ENCODE data around the gene ATAD5.
"Not testable (repeated sequence)": the region's sequence is repeated elsewhere in the genome, so short reads cannot be mapped to it uniquely, and the experiment has no call there.

ATAD5 gene

DNA sequence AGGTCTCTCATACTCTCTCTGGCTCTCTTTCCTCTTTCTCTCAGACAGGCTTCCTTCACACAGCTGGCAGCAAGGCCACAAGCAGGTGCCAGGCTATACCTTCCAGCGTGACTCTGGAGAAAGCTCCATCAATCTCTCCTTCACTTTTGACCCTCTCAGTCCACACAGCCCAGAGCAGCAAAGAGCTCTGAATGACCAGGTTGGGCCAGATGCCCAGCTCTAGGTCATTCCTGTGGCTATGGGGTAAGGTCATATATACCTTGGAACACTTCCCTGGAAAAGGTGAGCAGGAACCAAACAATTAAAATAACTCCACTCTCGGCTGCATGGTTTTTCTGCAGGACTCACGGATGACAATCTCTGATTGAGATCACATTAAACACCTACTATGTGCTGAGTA is 98.7 kb downstream of the ATAD5 start:
- Histone ChIP-seq H3K27ac (ENCODE audit: extremely low read depth, low read depth, low read length) (no peak overlapping the region), H3K9me3 (ENCODE audit: control insufficient read depth, insufficient read depth, low read depth, low read length) (no peaks in the 10 kb centered on the region), H3K4me1 (ENCODE audit: control insufficient read depth, insufficient read depth, low read length) (no peaks in the 10 kb centered on the region), H3K36me3 (ENCODE audit: control insufficient read depth in 2 of 2, insufficient read depth in 1 of 2, low read length in 2 of 2) (peaks cover 6 to 65% of the 10 kb centered on the region in 2 experiments), H3K4me3 (ENCODE audit: low read depth, low read length) (no peak overlapping the region)
- POLR2A ChIA-PET: no interaction called here
- TF ChIP-seq BCL11B (tag by site-specific recombination; IDR thresholded peaks at IDR 0.05; ENCODE audit: low read depth) (no peak), ZNF16 (tag by site-specific recombination; IDR thresholded peaks at IDR 0.05; ENCODE audit: low read depth) (no peak), GFI1B (tag by site-specific recombination; IDR thresholded peaks at IDR 0.05) (no peak), ZNF610 (tag by site-specific recombination; IDR thresholded peaks at IDR 0.05; ENCODE audit: borderline replicate concordance) (no peak), ZNF621 (tag by site-specific recombination; IDR thresholded peaks at IDR 0.05) (no peak), ZNF211 (tag by site-specific recombination; IDR thresholded peaks at IDR 0.05; ENCODE audit: low read depth) (no peak), SETDB1 (IDR thresholded peaks at IDR 0.05; ENCODE audit: insufficient read length, low read length) (no peak), ZNF433 (tag by site-specific recombination; IDR thresholded peaks at IDR 0.05; ENCODE audit: low read depth) (no peak), ZFHX2 (tag by site-specific recombination; conservative IDR thresholded peaks at IDR 0.05) (no peak)
- TF ChIP-seq, protein P1, sequence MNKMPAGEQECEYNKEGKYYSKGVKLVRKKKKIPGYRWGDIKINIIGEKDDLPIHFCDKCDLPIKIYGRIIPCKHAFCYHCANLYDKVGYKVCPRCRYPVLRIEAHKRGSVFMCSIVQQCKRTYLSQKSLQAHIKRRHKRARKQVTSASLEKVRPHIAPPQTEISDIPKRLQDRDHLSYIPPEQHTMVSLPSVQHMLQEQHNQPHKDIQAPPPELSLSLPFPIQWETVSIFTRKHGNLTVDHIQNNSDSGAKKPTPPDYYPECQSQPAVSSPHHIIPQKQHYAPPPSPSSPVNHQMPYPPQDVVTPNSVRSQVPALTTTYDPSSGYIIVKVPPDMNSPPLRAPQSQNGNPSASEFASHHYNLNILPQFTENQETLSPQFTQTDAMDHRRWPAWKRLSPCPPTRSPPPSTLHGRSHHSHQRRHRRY (tag by site-specific recombination; IDR thresholded peaks at IDR 0.05): no peak
- TF ChIP-seq, protein P2, sequence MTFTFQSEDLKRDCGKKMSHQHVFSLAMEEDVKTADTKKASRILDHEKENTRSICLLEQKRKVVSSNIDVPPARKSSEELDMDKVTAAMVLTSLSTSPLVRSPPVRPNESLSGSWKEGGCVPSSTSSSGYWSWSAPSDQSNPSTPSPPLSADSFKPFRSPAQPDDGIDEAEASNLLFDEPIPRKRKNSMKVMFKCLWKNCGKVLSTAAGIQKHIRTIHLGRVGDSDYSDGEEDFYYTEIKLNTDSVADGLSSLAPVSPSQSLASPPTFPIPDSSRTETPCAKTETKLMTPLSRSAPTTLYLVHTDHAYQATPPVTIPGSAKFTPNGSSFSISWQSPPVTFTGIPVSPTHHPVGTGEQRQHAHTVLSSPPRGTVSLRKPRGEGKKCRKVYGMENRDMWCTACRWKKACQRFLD (tag by site-specific recombination; IDR thresholded peaks at IDR 0.05): no peak
- TF ChIP-seq, protein P3, sequence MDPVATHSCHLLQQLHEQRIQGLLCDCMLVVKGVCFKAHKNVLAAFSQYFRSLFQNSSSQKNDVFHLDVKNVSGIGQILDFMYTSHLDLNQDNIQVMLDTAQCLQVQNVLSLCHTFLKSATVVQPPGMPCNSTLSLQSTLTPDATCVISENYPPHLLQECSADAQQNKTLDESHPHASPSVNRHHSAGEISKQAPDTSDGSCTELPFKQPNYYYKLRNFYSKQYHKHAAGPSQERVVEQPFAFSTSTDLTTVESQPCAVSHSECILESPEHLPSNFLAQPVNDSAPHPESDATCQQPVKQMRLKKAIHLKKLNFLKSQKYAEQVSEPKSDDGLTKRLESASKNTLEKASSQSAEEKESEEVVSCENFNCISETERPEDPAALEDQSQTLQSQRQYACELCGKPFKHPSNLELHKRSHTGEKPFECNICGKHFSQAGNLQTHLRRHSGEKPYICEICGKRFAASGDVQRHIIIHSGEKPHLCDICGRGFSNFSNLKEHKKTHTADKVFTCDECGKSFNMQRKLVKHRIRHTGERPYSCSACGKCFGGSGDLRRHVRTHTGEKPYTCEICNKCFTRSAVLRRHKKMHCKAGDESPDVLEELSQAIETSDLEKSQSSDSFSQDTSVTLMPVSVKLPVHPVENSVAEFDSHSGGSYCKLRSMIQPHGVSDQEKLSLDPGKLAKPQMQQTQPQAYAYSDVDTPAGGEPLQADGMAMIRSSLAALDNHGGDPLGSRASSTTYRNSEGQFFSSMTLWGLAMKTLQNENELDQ (tag by site-specific recombination; IDR thresholded peaks at IDR 0.05; ENCODE audit: low read depth): no peak
- CTCF ChIA-PET: interaction anchor here (0.6 kb wide), 1 partner anchor 10 kb away, joined by 3 read pairs; no protein-coding TSS in a partner anchor

DNA sequence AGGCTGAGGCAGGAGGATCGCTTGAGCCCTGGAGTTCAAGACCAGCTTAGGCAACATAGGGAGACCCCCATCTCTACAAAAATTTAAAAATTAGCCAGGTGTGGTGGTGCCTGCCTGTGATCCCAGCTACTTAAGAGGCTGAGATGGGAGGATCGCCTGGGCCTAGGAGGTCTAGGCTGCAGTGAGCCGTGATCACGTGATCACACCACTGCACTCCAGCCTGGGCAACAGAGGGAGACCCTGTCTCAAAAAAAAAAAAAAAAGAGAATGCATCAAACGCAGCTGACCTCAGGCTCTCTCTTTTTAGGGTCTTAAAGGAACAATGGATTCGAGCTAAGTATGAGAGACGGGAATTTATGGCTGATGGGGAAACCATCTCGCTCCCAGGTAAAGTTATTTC is 99.8 kb downstream of the ATAD5 start:
- POLR2A ChIA-PET: interaction anchor here (0.7 to 1.2 kb wide), 3 partner anchors 27 to 235 kb away, joined by 3 to 8 read pairs (median 5); no protein-coding TSS in a partner anchor
- H3K27ac ChIP-seq (ENCODE audit: extremely low read depth, low read depth, low read length); H3K4me3 ChIP-seq (ENCODE audit: low read depth, low read length); CTCF ChIA-PET; H3K9me3 ChIP-seq (ENCODE audit: control insufficient read depth, insufficient read depth, low read depth, low read length); H3K4me1 ChIP-seq (ENCODE audit: control insufficient read depth, insufficient read depth, low read length): not testable (repeated sequence)
- peaks cover 16 to 65% of the 10 kb centered on the region in 2 experiments for H3K36me3 ChIP-seq (ENCODE audit: control insufficient read depth in 2 of 2, insufficient read depth in 1 of 2, low read length in 2 of 2)

DNA sequence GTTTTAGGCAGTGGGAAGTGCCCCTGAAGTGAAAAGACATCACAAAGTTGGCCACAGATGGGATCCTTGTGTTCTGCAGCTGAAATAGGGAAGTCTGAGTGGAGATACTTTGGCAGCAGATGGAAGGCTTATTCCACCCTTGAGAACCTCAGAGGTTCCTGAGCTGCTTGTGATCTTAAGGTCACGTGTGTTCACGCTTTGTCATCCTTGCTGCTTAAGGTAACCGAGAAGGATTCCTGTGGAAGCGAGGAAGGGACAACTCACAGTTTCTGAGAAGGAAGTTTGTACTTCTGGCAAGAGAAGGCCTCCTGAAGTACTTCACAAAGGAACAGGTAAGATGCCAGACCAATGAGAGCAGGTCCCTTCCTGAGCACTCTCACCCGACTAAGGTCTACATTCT is 102.2 kb downstream of the ATAD5 start:
- Histone ChIP-seq H3K9me3 (ENCODE audit: control insufficient read depth, insufficient read depth, low read depth, low read length) (no peaks in the 10 kb centered on the region), H3K36me3 (ENCODE audit: control insufficient read depth in 2 of 2, insufficient read depth in 1 of 2, low read length in 2 of 2) (peaks cover 23 to 77% of the 10 kb centered on the region in 2 experiments), H3K4me1 (ENCODE audit: control insufficient read depth, insufficient read depth, low read length) (no peaks in the 10 kb centered on the region), H3K27ac (ENCODE audit: extremely low read depth, low read depth, low read length) (no peak overlapping the region), H3K4me3 (ENCODE audit: low read depth, low read length) (no peak overlapping the region)
- ChIA-PET CTCF (no interaction called here), POLR2A (interaction anchor here (0.8 kb wide), 1 partner anchor 37 kb away, joined by 3 read pairs; the partner anchor contains the start of gene RNF135)
- TF ChIP-seq ZNF514 (tag by site-specific recombination; IDR thresholded peaks at IDR 0.05) (no peak), ZNF585B (tag by site-specific recombination; IDR thresholded peaks at IDR 0.05) (no peak), ZNF155 (tag by site-specific recombination; IDR thresholded peaks at IDR 0.05) (no peak), ZBTB48 (tag by site-specific recombination; IDR thresholded peaks at IDR 0.05) (no peak), ZBTB17 (tag by site-specific recombination; IDR thresholded peaks at IDR 0.05) (no peak), ZNF530 (tag by site-specific recombination; IDR thresholded peaks at IDR 0.05; ENCODE audit: low read depth) (no peak), ZNF350 (tag by site-specific recombination; IDR thresholded peaks at IDR 0.05) (no peak)
- TF ChIP-seq, protein P4, sequence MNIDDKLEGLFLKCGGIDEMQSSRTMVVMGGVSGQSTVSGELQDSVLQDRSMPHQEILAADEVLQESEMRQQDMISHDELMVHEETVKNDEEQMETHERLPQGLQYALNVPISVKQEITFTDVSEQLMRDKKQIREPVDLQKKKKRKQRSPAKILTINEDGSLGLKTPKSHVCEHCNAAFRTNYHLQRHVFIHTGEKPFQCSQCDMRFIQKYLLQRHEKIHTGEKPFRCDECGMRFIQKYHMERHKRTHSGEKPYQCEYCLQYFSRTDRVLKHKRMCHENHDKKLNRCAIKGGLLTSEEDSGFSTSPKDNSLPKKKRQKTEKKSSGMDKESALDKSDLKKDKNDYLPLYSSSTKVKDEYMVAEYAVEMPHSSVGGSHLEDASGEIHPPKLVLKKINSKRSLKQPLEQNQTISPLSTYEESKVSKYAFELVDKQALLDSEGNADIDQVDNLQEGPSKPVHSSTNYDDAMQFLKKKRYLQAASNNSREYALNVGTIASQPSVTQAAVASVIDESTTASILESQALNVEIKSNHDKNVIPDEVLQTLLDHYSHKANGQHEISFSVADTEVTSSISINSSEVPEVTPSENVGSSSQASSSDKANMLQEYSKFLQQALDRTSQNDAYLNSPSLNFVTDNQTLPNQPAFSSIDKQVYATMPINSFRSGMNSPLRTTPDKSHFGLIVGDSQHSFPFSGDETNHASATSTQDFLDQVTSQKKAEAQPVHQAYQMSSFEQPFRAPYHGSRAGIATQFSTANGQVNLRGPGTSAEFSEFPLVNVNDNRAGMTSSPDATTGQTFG (tag by site-specific recombination; IDR thresholded peaks at IDR 0.05; ENCODE audit: borderline replicate concordance): no peak
- TF ChIP-seq, protein P5, sequence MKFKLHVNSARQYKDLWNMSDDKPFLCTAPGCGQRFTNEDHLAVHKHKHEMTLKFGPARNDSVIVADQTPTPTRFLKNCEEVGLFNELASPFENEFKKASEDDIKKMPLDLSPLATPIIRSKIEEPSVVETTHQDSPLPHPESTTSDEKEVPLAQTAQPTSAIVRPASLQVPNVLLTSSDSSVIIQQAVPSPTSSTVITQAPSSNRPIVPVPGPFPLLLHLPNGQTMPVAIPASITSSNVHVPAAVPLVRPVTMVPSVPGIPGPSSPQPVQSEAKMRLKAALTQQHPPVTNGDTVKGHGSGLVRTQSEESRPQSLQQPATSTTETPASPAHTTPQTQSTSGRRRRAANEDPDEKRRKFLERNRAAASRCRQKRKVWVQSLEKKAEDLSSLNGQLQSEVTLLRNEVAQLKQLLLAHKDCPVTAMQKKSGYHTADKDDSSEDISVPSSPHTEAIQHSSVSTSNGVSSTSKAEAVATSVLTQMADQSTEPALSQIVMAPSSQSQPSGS (tag by site-specific recombination; IDR thresholded peaks at IDR 0.05; ENCODE audit: low read depth): no peak
- TF ChIP-seq, protein P6, sequence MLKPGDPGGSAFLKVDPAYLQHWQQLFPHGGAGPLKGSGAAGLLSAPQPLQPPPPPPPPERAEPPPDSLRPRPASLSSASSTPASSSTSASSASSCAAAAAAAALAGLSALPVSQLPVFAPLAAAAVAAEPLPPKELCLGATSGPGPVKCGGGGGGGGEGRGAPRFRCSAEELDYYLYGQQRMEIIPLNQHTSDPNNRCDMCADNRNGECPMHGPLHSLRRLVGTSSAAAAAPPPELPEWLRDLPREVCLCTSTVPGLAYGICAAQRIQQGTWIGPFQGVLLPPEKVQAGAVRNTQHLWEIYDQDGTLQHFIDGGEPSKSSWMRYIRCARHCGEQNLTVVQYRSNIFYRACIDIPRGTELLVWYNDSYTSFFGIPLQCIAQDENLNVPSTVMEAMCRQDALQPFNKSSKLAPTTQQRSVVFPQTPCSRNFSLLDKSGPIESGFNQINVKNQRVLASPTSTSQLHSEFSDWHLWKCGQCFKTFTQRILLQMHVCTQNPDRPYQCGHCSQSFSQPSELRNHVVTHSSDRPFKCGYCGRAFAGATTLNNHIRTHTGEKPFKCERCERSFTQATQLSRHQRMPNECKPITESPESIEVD (tag by site-specific recombination; IDR thresholded peaks at IDR 0.05): no peak
